Activated CD4-positive, alpha-beta memory T cell treated with anti-CD3 and anti-CD28 coated beads, Interleukin-2, amount 10 ng/mL, durations not matched to agents 7 days and 5 days (primary cell): ENCODE results near the gene ADAMTS2. TPM values are rescaled to one million over a fixed set of nuclear protein-coding genes. Genes with fewer than 3 reads are reported as not detected.

Experiments used
- CTCF ChIA-PET: fragments of 350-600 bp; sonication (Branson Sonifier 250); formaldehyde crosslinking; loops from one replicate; lab custom pipeline; 2021; ENCODE audit warnings: antibody characterized with exemption, inconsistent platforms; lab: Charles Lee
- POLR2A ChIA-PET: fragments of 350-600 bp; sonication (Branson Sonifier 250); formaldehyde crosslinking; loops from one replicate; lab custom pipeline; 2021; ENCODE audit warnings: antibody characterized with exemption; lab: Charles Lee
- DNase-seq: peaks from one replicate; pipeline ENCODE4 v3.0.0-alpha.2; 2020
- H3K27ac Mint-ChIP-seq: one replicate; pipeline ENCODE4 v1.8.0; 2021; ENCODE audit warnings: mild to moderate bottlenecking, mixed read lengths
- H3K27me3 Mint-ChIP-seq: one replicate; pipeline ENCODE4 v1.8.0; 2021; ENCODE audit warnings: mixed read lengths
- H3K36me3 Mint-ChIP-seq: one replicate; pipeline ENCODE4 v1.8.0; 2021; ENCODE audit warnings: low read depth, mixed read lengths
- H3K4me1 Mint-ChIP-seq: one replicate; pipeline ENCODE4 v1.8.0; 2021; ENCODE audit warnings: mixed read lengths
- H3K4me3 Mint-ChIP-seq: one replicate; pipeline ENCODE4 v1.8.0; 2021; ENCODE audit warnings: mild to moderate bottlenecking, mixed read lengths
- H3K9me3 Mint-ChIP-seq: one replicate; pipeline ENCODE4 v1.8.0; 2021; ENCODE audit warnings: mixed read lengths
- total RNA-seq, 2 experiments: library from RNA; stranded (reverse); gene quantifications; one replicate each; pipeline ENCODE4 v1.2.3, GENCODE V29; 2021

Gene ADAMTS2
- total RNA-seq, 2 experiments from 2014 or later, result not detected

DNA sequence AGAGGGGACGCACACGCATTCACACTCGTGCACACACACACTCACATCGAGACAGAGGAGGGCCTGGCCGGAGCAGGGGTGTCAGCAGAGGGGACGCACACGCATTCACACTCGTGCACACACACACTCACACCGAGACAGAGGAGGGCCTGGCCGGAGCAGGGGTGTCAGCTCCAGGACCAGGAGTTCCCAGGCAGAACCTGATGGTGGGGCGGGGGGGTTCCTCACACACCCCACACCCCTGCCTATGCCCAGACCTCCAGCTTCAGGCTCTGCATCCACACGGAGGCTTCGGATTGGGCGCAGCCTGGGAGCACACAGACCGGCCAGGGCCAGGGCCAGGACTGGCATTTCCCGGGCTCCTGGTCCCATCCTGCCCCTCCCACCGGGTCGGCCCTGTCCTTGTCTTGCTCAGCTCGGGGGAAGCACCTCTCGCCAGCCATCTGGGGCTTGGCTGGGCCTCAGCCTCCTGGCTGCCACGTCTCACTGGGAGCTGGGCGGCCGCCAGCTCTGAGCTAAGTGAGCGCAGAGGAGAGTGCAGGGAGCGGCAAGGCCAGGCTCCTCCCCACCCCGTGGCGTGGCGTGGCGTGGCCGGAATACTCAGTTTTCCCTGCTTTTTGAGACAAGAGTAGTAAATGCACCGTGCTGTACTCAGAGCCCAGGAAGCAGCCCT lies 31.3 kb downstream of the ADAMTS2 start:
- H3K27me3 Mint-ChIP-seq, result no peaks in the 10 kb centered on the region
- no peaks in the 10 kb centered on the region for H3K36me3 Mint-ChIP-seq
- H3K4me3 Mint-ChIP-seq, result no peak overlapping the region
- no peak for DNase-seq
- no peaks in the 10 kb centered on the region for H3K9me3 Mint-ChIP-seq
- ChIA-PET CTCF (no interaction called here), POLR2A (no interaction called here)
- H3K27ac Mint-ChIP-seq, result no peak overlapping the region
- H3K4me1 Mint-ChIP-seq, result no peaks in the 10 kb centered on the region

DNA sequence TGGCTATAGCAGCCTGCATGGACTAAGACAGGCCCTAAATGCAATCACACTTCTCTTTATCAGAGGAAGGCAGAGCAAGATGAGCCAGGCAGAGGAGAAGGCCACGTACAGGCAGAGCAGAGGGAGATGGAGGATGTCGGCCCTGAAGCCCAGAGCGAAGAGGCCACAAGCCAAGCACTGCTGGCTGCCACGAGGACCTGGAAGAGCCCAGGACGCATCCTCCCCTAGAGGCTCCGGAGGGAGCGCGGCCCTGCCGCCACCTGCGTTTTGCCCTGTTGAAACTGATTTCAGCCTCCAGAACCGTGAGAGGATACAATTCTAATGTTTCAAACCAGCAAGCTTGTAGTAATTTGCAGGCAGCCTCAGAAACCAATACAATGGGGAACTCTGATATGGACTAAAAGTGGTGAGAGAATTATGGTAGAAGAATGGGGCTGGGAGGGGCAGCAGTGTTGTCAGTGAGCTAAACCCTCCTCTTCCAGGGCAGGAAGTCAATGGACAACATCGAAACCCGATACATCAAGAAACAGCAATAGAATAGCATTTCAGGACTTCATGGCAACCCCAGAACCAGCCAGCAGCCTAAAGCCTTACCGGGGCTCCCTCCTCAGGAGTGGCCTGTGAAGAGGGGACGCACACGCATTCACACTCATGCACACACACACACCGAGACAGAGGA lies 32.6 kb downstream of the ADAMTS2 start:
- no peaks in the 10 kb centered on the region for H3K27me3 Mint-ChIP-seq
- no peaks in the 10 kb centered on the region for H3K4me1 Mint-ChIP-seq
- ChIA-PET CTCF (no interaction called here), POLR2A (no interaction called here)
- DNase-seq, result no peak
- H3K36me3 Mint-ChIP-seq, result no peaks in the 10 kb centered on the region
- no peak overlapping the region for H3K4me3 Mint-ChIP-seq
- H3K9me3 Mint-ChIP-seq, result no peaks in the 10 kb centered on the region
- no peak overlapping the region for H3K27ac Mint-ChIP-seq

DNA sequence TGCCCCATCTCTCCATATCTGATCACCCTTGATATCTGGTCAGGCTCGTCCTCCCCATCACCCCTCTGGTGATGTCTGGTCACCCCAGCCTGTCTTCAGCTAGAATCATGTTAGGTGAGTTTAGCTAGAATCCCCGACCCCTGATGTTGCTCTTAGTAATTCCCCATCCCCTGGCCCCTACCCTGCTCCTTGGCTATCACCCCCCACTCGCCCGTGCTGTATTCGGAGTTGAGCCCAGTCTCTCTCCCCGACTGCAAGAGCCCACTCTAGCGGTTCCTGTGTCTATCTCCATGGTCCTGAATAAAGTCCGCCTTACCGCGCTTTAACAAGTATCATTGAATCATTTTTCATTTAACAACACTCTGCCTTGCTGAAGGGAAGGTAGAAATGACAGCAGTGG lies 33.7 kb downstream of the ADAMTS2 start:
- Mint-ChIP-seq H3K9me3 (no peaks in the 10 kb centered on the region), H3K4me3 (no peak overlapping the region), H3K36me3 (no peaks in the 10 kb centered on the region), H3K27ac (no peak overlapping the region), H3K27me3 (no peaks in the 10 kb centered on the region), H3K4me1 (no peaks in the 10 kb centered on the region)
- POLR2A ChIA-PET, result no interaction called here
- no peak for DNase-seq
- CTCF ChIA-PET, result no interaction called here

DNA sequence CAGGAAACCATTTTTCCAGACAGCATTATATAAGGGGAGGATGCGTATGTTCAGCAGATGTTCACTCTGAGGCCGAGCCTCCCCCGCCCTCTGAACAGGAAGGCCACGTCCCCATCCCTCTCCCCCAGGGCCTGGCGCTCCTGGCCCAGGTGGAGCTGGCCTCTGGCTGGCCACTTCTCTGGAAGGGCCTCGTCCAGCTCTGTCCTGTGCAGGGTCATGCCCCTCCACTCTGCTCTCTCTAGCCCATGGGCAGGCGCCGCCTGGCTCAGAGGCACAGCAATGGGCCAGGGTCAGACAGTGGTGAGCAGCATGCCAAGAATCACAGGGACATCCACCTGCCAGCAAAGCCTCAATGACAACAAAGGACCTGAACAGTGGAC lies 34.2 kb downstream of the ADAMTS2 start:
- ChIA-PET POLR2A (no interaction called here), CTCF (no interaction called here)

DNA sequence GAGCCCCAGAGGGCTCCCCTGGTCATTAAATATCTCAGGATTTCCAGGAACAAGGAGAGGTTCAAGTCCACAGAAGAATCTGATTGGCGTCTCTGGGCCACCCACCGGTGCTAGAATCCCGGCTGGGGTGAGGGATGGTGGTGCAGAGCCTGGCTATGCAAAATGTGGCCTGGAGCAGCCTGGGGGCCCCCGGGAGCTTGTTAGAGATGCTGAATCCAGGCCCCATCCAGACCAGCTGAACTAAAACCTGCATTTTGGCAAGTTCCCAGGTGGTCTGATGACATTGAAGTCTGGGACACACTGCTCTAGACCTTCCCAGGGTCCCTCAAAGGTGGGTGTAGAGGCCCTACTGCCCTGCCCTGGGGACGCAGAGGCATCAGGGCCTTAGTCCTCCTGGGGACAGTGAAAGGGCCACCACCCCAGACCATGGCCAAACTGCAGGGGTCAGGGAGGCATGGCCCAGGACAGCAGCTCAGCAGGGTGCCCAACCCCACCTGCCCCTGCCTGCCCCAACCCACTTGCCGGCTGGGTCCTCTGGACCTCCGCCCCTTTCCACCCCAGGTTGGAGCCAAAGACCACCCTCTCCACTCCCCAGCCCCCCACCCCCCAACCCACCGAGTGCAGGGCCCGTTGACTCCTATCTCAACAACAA lies 34.7 kb downstream of the ADAMTS2 start:
- H3K4me1 Mint-ChIP-seq, result no peaks in the 10 kb centered on the region
- no peak overlapping the region for H3K27ac Mint-ChIP-seq
- no peaks in the 10 kb centered on the region for H3K36me3 Mint-ChIP-seq
- ChIA-PET POLR2A (no interaction called here), CTCF (no interaction called here)
- H3K9me3 Mint-ChIP-seq, result no peaks in the 10 kb centered on the region
- H3K27me3 Mint-ChIP-seq, result no peaks in the 10 kb centered on the region
- no peak for DNase-seq
- H3K4me3 Mint-ChIP-seq, result no peak overlapping the region

More for the DNA sequence above, 34.2 kb downstream of the ADAMTS2 start:
- Mint-ChIP-seq H3K36me3 (no peaks in the 10 kb centered on the region), H3K4me3 (no peak overlapping the region), H3K4me1 (no peaks in the 10 kb centered on the region), H3K9me3 (no peaks in the 10 kb centered on the region), H3K27ac (no peak overlapping the region), H3K27me3 (no peaks in the 10 kb centered on the region)
- DNase-seq, result no peak

DNA sequence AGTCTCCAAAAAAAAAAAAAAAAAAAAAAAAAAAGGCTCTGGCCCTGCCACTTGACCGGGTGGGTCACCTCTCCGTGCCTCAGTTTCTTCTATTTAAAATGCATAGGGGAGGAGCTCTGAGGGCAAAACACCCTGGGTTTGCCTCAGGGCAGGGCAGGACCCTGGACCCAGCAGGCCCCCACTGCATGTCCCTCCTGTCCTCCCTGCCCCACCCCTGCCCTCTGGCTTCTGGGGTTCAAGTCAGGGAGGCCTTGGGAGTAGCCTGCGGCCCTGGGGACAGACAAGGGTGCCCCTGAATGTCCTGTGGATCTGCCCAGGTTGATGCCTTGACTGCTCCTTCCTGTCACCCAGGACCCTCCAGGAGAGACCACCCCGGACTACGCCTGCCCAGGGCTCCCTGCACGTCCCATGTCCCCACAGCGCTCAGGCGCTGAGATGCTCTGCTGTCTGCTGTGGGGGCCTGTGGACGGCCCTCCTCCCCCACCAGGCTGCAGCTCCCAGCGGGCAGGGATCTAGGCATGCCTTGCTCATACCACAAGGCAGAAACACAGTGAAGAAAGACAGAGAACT lies 35.4 kb downstream of the ADAMTS2 start:
- no peaks in the 10 kb centered on the region for H3K36me3 Mint-ChIP-seq
- CTCF ChIA-PET, result interaction anchor here (0.6 kb wide), 1 partner anchor 341 kb away, joined by 5 read pairs; no protein-coding TSS in a partner anchor
- no peak overlapping the region for H3K27ac Mint-ChIP-seq
- POLR2A ChIA-PET, result no interaction called here
- peaks cover 2% of the 10 kb centered on the region for H3K9me3 Mint-ChIP-seq
- no peaks in the 10 kb centered on the region for H3K4me1 Mint-ChIP-seq
- H3K27me3 Mint-ChIP-seq, result peaks cover 2% of the 10 kb centered on the region
- no peak for DNase-seq
- no peak overlapping the region for H3K4me3 Mint-ChIP-seq

DNA sequence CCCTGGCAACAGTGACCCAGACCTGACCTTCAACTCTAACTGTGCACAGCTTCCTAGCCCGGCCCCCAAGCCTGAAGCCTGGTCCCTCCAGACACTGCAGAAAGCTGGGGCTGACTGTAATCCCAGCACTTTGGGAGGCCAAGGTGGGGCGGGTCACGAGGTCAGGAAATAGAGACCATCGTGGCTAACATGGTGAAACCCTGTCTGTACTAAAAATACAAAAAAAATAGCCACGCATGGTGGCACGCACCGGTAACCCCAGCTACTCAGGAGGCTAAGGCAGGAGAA lies 35.9 kb downstream of the ADAMTS2 start:
- no peak overlapping the region for H3K27ac Mint-ChIP-seq
- H3K9me3 Mint-ChIP-seq, result peaks cover 4% of the 10 kb centered on the region

DNA sequence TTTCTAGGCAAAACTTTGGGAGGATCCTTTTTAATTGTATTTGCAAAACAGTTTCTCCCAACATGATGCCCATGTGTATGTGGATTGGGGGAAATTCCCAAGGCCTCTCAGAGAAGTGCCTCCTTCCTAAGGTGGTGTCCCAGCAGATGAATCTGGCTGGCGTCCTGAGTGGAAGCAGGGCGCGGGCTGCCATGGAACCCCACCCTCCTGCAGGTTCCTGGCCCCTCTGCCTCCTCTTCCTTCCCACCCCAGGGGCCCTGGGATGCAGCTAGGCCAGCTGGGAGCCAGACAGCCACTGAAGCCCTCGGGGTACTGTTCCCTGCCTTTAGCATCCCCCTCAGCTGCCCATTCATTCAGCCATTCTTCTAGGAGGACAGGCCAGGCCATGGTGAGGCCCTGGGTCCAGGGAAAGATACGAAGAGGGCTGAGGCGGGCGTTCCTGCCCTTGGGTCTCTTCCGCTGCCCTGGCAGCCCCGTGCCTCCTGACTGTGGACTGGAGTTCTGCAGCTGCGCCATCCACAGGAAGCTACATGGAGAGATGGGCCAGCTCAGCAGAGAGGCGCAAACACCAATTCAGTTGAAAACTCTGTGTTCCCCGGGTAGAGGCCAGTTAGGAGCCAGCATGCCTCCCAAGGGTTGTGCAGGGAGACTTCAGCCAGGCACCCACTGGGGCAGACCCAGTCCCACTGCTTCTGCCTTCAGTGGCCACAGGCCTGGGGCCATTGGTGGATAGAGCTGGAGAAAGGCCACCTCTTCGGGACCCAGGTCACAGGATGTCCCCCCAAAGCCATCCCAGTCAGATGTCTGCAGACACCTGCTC lies 36.5 kb downstream of the ADAMTS2 start:
- CTCF ChIA-PET, result interaction anchor here (0.6 kb wide), 1 partner anchor 342 kb away, joined by 5 read pairs; no protein-coding TSS in a partner anchor
- Mint-ChIP-seq H3K36me3 (no peaks in the 10 kb centered on the region), H3K4me1 (no peaks in the 10 kb centered on the region)

More for the DNA sequence above, 35.9 kb downstream of the ADAMTS2 start:
- no peak for DNase-seq
- no peaks in the 10 kb centered on the region for H3K36me3 Mint-ChIP-seq
- no peaks in the 10 kb centered on the region for H3K4me1 Mint-ChIP-seq
- no peak overlapping the region for H3K4me3 Mint-ChIP-seq
- ChIA-PET CTCF (interaction anchor here (0.6 kb wide), 1 partner anchor 342 kb away, joined by 5 read pairs; no protein-coding TSS in a partner anchor), POLR2A (no interaction called here)
- peaks cover 2% of the 10 kb centered on the region for H3K27me3 Mint-ChIP-seq

DNA sequence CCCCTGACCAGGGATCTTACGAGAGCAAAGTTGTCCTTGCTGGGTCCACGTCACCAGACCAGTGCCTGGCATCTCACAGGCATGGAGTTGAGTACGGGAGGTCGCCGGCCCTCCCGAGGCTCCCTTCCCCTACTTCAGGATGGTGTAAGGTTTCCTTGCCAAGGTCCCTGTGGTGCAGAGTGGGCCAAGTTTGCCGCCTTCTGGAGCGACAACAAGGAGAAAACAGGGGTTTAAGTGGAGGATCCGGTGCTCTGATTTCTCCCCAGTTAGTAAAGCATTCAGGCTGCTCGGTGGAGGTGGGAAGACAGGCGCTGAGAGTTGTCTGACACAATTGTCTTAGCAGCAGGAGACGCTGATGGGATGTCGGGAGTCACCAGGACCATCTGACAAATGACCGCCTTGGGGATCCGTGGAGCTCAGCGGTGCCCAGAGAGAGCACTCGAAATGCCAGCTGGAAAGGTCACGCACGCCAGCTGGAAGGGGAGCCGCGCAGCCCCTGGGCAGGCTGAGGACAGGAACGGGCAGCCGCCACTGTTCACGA lies 37.3 kb downstream of the ADAMTS2 start:
- CTCF ChIA-PET, result no interaction called here
- H3K27me3 Mint-ChIP-seq, result peaks cover 2% of the 10 kb centered on the region
- H3K9me3 Mint-ChIP-seq, result peaks cover 5% of the 10 kb centered on the region
- no peak for DNase-seq
- H3K36me3 Mint-ChIP-seq, result no peaks in the 10 kb centered on the region
- H3K4me1 Mint-ChIP-seq, result no peaks in the 10 kb centered on the region
- no peak overlapping the region for H3K27ac Mint-ChIP-seq
- H3K4me3 Mint-ChIP-seq, result no peak overlapping the region
- POLR2A ChIA-PET, result no interaction called here

More for the DNA sequence above, 36.5 kb downstream of the ADAMTS2 start:
- DNase-seq, result no peak
- Mint-ChIP-seq H3K9me3 (peaks cover 5% of the 10 kb centered on the region), H3K27me3 (peaks cover 2% of the 10 kb centered on the region), H3K27ac (no peak overlapping the region), H3K4me3 (no peak overlapping the region)
- POLR2A ChIA-PET, result no interaction called here

DNA sequence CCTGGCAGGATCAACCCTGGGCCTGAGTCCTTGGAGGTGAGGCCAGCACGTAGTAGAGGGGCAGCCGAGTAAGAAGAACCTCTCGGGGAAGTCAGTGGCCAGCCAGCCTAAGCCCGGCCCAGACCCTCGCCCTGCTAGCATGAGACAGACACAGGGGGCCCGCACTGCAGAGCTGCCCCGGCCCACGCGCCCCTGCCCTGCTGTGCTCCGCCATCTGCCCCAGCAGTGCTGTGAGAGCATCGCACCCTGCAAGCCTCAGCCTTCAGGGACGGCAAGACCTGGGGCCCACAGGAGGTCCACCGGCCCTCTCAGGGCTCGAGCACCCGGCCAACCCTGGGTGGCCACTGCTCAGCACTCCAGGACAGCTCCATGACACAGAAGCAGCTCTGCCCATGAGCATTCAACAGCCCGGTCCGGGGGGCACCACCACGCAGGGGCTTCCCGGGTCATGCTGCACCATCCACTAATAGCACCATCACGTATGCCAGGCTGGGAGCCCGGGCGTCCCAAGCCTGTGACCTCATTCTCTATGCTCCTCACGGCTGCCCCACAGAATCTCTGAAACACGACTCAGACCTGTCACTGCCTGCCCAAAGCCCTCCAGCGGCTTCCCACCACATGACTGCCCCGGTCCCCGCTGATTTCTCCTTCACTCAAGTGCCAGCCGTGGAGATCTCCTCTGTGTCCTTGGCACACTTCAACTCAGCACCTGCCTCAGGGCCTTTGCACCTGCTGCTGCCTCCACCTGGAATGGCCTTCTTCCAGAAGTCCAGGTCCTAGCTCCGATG lies 38.1 kb downstream of the ADAMTS2 start:
- no peak overlapping the region for H3K27ac Mint-ChIP-seq
- H3K4me1 Mint-ChIP-seq, result no peaks in the 10 kb centered on the region
- peaks cover 2% of the 10 kb centered on the region for H3K27me3 Mint-ChIP-seq
- POLR2A ChIA-PET, result no interaction called here
- CTCF ChIA-PET, result no interaction called here
- H3K9me3 Mint-ChIP-seq, result peaks cover 5% of the 10 kb centered on the region
- H3K36me3 Mint-ChIP-seq, result no peaks in the 10 kb centered on the region
- no peak overlapping the region for H3K4me3 Mint-ChIP-seq
- no peak for DNase-seq

DNA sequence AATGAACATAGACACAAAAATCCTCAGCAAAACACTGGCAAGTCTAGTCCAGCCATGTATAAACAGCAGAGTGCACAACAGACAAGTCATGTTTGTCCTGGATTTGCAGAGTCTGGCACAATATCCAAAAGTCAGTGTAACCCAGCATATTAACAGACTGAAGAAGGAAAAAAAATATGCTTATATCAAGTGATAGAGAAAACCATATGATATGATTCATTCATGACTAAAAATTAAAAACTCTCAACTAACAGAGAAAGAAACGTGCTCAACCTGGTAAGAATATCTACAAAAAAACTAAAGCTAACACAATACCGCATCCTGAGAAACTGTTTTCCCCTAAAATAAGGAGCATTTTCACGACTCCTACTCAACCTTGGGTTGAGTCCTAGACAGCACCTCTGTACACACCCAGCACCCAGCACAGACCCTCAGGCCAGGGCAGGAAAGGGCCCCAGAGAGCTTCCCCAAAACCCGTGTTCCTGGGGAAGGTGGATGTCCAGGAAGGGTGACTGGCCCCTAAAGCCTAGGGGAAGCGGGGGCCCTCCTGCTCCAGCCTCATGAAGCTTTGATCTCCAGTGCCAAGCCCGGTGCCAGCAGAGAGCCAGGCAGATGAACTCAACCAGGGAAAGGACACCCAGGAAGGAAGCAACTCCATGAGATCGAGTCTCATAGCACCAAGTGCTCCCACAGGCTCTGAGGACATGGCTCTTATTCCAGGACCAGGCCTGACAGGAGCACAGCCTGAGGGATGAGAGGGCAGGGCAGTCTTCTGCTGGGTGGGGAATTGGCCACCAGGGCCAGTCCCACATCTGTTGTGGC lies 38.9 kb downstream of the ADAMTS2 start:
- Mint-ChIP-seq H3K4me1 (no peaks in the 10 kb centered on the region), H3K36me3 (no peaks in the 10 kb centered on the region), H3K27ac (no peak overlapping the region), H3K4me3 (no peak overlapping the region), H3K27me3 (peaks cover 2% of the 10 kb centered on the region), H3K9me3 (peaks cover 5% of the 10 kb centered on the region)
- no peak for DNase-seq
- ChIA-PET CTCF (no interaction called here), POLR2A (no interaction called here)
